GM21526 (cell line): ENCODE measurements around the gene RASGEF1C.

Source experiments
- ATAC-seq: cut with Tn5 transposase; IDR thresholded peaks from one replicate; pipeline ENCODE4 v1.9.1; 2021; ENCODE audit warnings: moderate library complexity; ENCODE audit not compliant: unreplicated experiment, low FRiP score

RASGEF1C gene

GRCh38 chr5:180187767-180188166, 21.2 kb downstream of the RASGEF1C start:
- ATAC-seq: no peak

GRCh38 chr5:180180846-180181245, 28.2 kb downstream of the RASGEF1C start:
- no peak for ATAC-seq

GRCh38 chr5:180180421-180180820, 28.6 kb downstream of the RASGEF1C start:
- no peak for ATAC-seq

- ATAC-seq: no peak
Measured at GRCh38 chr5:180179442-180180420, 29.3 kb downstream of the RASGEF1C start.

DNA sequence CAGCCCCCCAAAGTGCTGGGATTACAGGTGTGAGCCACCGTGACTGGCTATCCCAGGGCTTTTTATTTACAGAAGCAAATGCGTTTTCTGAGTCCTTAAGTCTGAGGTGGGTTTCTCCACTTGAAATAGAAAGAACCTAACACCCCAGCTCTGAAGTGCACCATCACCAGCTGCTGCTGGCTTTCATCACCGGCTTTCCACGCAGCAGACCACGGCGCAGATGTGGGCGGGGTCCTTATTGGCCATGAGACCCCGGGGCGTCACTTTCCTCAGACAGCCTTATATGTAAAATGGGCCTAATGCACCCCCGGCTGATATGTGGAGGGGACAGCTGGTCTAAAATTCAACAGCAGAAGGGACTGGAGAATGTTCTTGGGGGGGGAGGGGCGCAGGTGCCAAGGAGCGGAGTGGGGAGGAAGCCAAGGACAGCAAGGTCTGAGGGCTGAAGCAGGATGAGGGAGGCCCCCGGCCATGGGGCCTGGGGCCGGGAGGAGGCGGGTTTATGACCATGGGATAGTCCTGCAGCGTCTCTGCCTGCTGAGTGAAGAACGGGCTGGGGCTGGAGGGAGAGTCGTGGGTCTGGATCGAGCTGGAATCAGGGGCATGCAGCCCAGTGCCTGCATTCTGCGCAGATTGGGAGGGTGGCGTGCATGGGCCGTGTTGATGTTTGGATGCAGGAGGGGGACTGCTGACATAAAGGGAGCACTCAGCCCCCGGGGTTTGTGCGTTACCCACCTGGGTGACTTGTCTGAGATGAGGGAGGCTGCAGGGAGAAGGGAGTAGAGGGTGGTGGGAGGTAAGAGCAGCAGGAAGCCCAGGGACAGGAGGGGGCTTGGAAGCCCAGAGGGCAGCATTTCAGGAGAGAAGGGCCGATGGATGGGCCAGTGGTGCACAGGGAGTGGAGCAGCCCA, 30.2 kb downstream of the RASGEF1C start:
- ATAC-seq: no peak

GRCh38 chr5:180176191-180176590, 32.8 kb downstream of the RASGEF1C start:
- ATAC-seq: no peak

DNA sequence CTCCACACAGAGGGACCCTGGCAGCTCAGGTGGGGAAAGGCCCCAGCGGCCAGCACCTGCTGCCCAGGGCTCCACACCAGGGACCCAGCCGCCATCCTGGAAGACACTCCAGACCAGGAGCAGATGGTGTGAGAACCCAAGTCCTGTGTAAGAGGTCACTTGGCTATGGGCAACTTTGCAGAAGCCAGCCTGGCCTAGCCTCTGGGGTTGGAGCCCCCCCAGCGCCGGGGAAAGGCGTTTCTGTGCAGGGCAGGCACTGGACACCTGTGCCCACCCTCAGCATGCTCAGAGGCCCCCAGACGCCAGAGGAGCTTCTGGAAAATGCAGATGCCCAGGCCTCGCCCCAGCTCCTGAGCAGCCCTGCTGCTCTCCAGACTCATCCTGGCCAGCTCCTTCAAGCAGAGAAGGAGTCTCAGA, 34.0 kb downstream of the RASGEF1C start:
- no peak for ATAC-seq

DNA sequence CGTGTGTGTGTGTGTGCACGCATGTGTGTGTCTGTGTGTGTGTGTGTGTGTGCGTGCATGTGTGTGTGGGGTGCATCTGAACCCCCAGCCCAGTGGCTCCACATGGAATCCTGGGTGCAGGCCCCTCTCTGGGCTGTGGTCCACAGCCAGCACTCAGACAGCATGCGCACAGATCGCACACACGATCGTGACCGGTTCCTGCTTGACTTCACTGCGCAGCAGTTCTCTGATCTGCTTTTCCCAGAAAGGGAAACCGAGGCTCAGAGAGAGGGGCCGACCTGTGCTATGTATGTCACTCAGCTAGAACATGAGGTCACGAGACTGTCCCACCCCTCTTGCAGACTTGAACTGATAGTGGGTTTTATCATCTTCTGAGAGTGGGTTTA, 34.4 kb downstream of the RASGEF1C start:
- no peak for ATAC-seq

DNA sequence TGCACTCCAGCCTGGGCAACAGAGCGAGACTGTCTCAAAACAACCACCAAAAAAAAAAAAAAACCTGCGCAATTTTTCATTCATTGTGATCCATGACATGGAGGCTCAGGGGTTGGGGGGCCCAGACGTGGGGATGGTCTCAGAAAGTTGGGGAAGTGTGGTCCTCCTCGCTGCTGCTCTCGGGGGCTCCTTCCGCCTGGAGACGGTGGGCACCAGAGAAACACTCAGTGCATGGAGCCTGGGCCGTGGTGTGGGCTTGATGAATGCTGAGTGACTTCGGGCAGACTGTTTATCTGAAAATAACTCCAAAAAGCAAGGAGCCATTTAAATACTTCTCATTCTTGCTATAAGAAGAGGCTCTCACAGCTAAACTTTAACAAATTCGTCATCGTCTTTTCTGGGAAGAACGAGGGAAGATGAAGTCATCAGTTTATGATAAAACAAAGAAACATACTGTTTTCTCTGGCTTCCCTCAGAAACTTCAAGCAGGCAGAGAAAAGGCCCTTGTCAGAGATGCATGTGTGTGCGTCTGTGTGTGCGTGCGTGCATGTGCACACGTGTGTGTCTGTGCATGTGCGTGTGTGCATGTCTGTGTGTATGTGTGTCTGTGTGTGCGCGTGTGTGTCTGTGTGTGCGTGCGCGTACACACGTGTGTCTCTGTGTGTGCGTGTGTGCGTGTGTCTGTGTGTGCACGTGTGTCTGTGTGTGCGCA, 35.0 kb downstream of the RASGEF1C start:
- no peak for ATAC-seq

DNA sequence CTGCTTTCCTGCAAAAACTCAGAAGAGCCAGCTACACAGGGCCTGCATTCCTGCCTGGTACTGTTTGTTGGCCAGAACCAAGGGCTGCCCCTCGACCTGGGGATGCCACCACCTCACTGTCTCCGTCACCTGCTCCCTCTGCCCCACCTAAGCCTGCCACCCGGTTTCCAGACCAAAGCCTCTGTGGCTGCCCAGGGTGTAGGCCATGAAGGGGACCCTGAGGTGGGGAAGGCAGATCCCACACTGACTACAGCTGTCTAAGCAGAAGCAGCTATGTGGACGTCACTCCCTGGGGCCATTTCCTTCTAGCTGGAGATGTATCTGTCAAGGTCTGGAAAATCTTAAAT, 35.8 kb downstream of the RASGEF1C start:
- no peak for ATAC-seq

GRCh38 chr5:180172447-180173197, 36.4 kb downstream of the RASGEF1C start:
- ATAC-seq: no peak

DNA sequence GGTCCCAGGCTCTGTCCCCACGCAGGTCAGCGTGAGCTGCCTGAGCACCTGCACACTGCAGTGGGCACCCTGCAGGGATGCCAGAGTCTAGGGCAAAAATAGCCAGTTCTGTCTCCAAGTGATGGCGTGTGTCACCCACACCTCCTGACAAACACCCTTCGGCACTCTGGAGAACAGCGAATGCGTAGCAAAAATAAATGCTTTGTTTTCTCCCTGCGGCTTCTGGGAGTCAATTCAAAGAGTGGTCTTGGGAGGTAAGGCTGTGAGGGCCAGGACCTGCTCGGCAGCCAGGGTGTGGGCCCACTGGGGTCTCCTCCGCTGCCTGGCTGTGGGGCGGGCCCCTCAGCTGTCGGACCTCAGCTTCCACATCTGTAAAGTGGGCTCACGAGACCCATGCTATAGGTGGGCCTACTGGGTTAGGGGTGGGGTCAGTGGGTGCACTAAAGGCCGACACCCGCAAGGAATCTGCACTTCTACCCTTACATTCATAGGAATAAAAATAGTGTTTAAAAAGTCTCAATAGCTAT, 37.4 kb downstream of the RASGEF1C start:
- no peak for ATAC-seq

DNA sequence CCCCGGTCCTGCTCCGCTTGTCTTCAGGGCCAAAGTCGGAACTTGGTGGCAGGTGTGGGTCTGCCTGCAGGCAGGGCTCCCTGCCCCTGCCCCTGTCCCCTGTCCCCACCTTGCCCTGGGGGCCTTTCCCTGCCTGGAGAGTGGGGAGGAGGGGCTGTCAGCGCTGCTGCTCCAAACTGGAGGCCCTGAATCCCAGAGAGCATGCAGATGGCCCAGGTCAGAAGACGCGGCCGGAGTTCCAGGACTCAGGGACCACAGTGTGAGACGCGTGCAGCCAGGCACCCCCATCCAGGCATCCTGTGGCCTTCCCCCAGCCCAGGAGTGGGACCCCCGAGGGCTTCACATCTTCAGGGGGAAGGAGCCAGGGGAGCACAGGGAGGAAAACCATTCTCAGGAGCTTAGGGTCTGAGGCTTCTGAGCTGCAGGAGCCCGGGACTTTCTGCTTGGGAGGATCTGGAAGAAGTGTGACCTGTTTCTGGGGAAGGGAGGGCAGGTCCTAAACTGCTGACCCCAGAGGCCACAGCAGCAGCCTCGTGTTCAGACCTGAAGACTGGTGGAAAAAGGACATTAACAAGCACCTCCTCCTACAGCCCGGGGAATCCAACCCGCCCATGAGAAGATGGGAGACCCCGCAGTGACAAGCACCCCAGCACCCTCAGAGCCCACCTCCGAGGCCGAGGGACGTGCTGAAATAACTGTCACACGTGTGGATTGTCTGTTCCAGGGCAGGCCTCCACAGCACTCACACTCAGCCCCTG, 38.0 kb downstream of the RASGEF1C start:
- ATAC-seq: no peak

GRCh38 chr5:180170106-180170809, 38.8 kb downstream of the RASGEF1C start:
- no peak for ATAC-seq

- no peak for ATAC-seq
Measured at GRCh38 chr5:180169248-180170105, 39.5 kb downstream of the RASGEF1C start.

GRCh38 chr5:180168758-180169157, 40.3 kb downstream of the RASGEF1C start:
- ATAC-seq: no peak

DNA sequence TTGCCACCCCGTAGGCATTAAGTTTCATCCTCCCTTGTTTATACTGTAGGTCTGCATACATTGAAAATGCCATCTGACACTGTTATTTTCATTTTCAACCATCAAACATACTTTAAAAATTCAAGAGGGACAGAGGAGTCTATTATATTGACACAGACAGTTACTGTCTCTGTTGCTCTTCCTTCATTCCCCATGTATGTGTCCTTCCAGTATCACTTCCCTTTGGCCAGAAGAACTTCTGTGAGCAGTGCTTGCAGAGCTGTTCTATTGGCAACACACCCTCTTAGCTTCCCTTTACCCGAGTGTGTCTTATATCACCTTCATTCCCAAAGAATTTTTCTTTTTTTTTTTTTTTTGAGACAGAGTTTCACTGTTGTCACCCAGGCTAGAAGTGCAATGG, 42.8 kb downstream of the RASGEF1C start:
- no peak for ATAC-seq

GRCh38 chr5:180162304-180162661, 46.7 kb downstream of the RASGEF1C start:
- no peak for ATAC-seq
